WTC11 (cell line): ENCODE measurements around the gene SYNE3. TPM values are rescaled to one million over a fixed set of nuclear protein-coding genes. Genes with fewer than 3 reads are reported as not detected.

ENCODE experiments used
- ATAC-seq: fragments of 200-7000 bp; cut with Tn5 transposase; 2 replicates; pipeline ENCODE4 v1.10.0; 2021; ENCODE audit warnings: mild to moderate bottlenecking, moderate library complexity
- CTCF ChIA-PET: fragments of 300-600 bp; sonication (Branson Sonifier 250); formaldehyde crosslinking; loops from one replicate; lab custom pipeline; 2021; ENCODE audit warnings: antibody characterized with exemption; lab: Charles Lee
- POLR2A ChIA-PET: fragments of 350-600 bp; sonication (Branson Sonifier 250); formaldehyde crosslinking; loops from one replicate; lab custom pipeline; 2021; ENCODE audit warnings: antibody characterized with exemption; lab: Charles Lee
- DNase-seq: peaks from one replicate; pipeline ENCODE4 v3.0.0; 2021; ENCODE audit warnings: low spot score
- H3K27ac Mint-ChIP-seq: 2 replicates; pipeline ENCODE4 v1.8.0; 2021; ENCODE audit warnings: mixed read lengths
- H3K27me3 Mint-ChIP-seq: 2 replicates; pipeline ENCODE4 v1.8.0; 2021; ENCODE audit warnings: low read depth, mild to moderate bottlenecking, moderate library complexity, mixed read lengths
- H3K36me3 Mint-ChIP-seq: 2 replicates; pipeline ENCODE4 v1.8.0; 2021; ENCODE audit warnings: mixed read lengths
- H3K4me1 Mint-ChIP-seq: 2 replicates; pipeline ENCODE4 v1.8.0; 2022; ENCODE audit warnings: mixed read lengths
- H3K4me3 Mint-ChIP-seq: 2 replicates; pipeline ENCODE4 v1.8.0; 2021; ENCODE audit warnings: mild to moderate bottlenecking, moderate library complexity, mixed read lengths
- H3K9me3 Mint-ChIP-seq: 2 replicates; pipeline ENCODE4 v1.8.0; 2021; ENCODE audit warnings: mixed read lengths
- CREM ChIP-seq: sonication (generic); formaldehyde crosslinking; IDR thresholded peaks from 2 replicates; pipeline ENCODE4 v1.8.1; 2022; ENCODE audit warnings: mild to moderate bottlenecking, missing genetic modification reagents, moderate library complexity
- E2F5 ChIP-seq: sonication (generic); formaldehyde crosslinking; IDR thresholded peaks from 2 replicates; pipeline ENCODE4 v1.8.1; 2022; ENCODE audit warnings: mild to moderate bottlenecking, moderate library complexity, missing genetic modification reagents
- ETV6 ChIP-seq: sonication (generic); formaldehyde crosslinking; IDR thresholded peaks from 2 replicates; pipeline ENCODE4 v1.8.1; 2022; ENCODE audit warnings: mild to moderate bottlenecking, missing genetic modification reagents
- FOXK1 ChIP-seq: sonication (generic); formaldehyde crosslinking; IDR thresholded peaks from 2 replicates; pipeline ENCODE4 v1.8.0; 2022; ENCODE audit warnings: mild to moderate bottlenecking, moderate library complexity, missing genetic modification reagents
- HMGXB4 ChIP-seq: sonication (generic); formaldehyde crosslinking; IDR thresholded peaks from 2 replicates; pipeline ENCODE4 v1.8.1; 2023; ENCODE audit warnings: mild to moderate bottlenecking, moderate library complexity, missing genetic modification reagents
- MAX ChIP-seq: sonication (generic); formaldehyde crosslinking; IDR thresholded peaks from 2 replicates; pipeline ENCODE4 v1.8.0; 2022; ENCODE audit warnings: mild to moderate bottlenecking, missing genetic modification reagents
- NFATC4 ChIP-seq: fragments of 250-450 bp; sonication (Bioruptor Pico); IDR thresholded peaks from 2 replicates; pipeline ENCODE4 v1.9.0; 2021; ENCODE audit warnings: mild to moderate bottlenecking
- SMAD4 ChIP-seq: sonication (generic); formaldehyde crosslinking; IDR thresholded peaks from 2 replicates; pipeline ENCODE4 v1.8.0; 2022; ENCODE audit warnings: mild to moderate bottlenecking, missing genetic modification reagents
- SOX15 ChIP-seq: fragments of 250-450 bp; sonication (Bioruptor Pico); IDR thresholded peaks from 2 replicates; pipeline ENCODE4 v1.9.0; 2021; ENCODE audit warnings: mild to moderate bottlenecking
- TCF7 ChIP-seq: sonication (generic); formaldehyde crosslinking; IDR thresholded peaks from 2 replicates; pipeline ENCODE4 v1.8.0; 2022; ENCODE audit warnings: mild to moderate bottlenecking, low read depth, missing genetic modification reagents, moderate library complexity
- USF1 ChIP-seq: sonication (generic); formaldehyde crosslinking; IDR thresholded peaks from 2 replicates; pipeline ENCODE4 v1.8.0; 2022; ENCODE audit warnings: mild to moderate bottlenecking, missing genetic modification reagents
- ZNF219 ChIP-seq: sonication (generic); formaldehyde crosslinking; IDR thresholded peaks from 2 replicates; pipeline ENCODE4 v1.8.0; 2023; ENCODE audit warnings: missing genetic modification reagents, mild to moderate bottlenecking, borderline replicate concordance
- ZNF263 ChIP-seq: sonication (generic); formaldehyde crosslinking; IDR thresholded peaks from 2 replicates; pipeline ENCODE4 v1.8.1; 2022; ENCODE audit warnings: low read depth, mild to moderate bottlenecking, moderate library complexity, missing genetic modification reagents
- ZNF396 ChIP-seq: fragments of 250-450 bp; sonication (Bioruptor Pico); IDR thresholded peaks from 2 replicates; pipeline ENCODE4 v1.8.0; 2021; ENCODE audit warnings: mild to moderate bottlenecking, moderate library complexity, borderline replicate concordance
- ZNF416 ChIP-seq: fragments of 250-450 bp; sonication (Bioruptor Pico); IDR thresholded peaks from 2 replicates; pipeline ENCODE4 v1.9.0; 2021; ENCODE audit warnings: mild to moderate bottlenecking, inconsistent platforms
- ZNF423 ChIP-seq: fragments of 250-450 bp; sonication (Bioruptor Pico); IDR thresholded peaks from 2 replicates; pipeline ENCODE4 v2.1.2; 2022; ENCODE audit warnings: mild to moderate bottlenecking, moderate library complexity
- ZNF532 ChIP-seq: fragments of 250-450 bp; sonication (Bioruptor Pico); IDR thresholded peaks from 2 replicates; pipeline ENCODE4 v1.9.0; 2021; ENCODE audit warnings: mild to moderate bottlenecking, borderline replicate concordance
- total RNA-seq: library from RNA; stranded (reverse); gene quantifications from 3 replicates; pipeline ENCODE4 v1.2.3, GENCODE V29; 2021

The SYNE3 gene
- total RNA-seq, 1 experiment from 2014 or later, result 0.24 TPM

GRCh38 chr14:95547626-95548327 lies 31.3 kb upstream of the SYNE3 start (continued):
- TF ChIP-seq ZNF532 (no peak), USF1 (no peak), SMAD4 (CRISPR knock-in tag) (no peak), ZNF396 (CRISPR knock-in tag) (no peak), TCF7 (CRISPR knock-in tag) (no peak), E2F5 (CRISPR knock-in tag) (no peak)

GRCh38 chr14:95547272-95547625 lies 30.8 kb upstream of the SYNE3 start:
- Mint-ChIP-seq H3K36me3 (peaks cover 19% of the 10 kb centered on the region), H3K27ac (no peak overlapping the region), H3K27me3 (no peaks in the 10 kb centered on the region), H3K9me3 (peaks cover 11% of the 10 kb centered on the region), H3K4me1 (peaks cover 16% of the 10 kb centered on the region), H3K4me3 (no peak overlapping the region)
- CTCF ChIA-PET, result interaction anchor here (1.0 to 3.3 kb wide), 2 partner anchors 62 to 95 kb away, joined by 3 to 11 read pairs; no protein-coding TSS in a partner anchor
- POLR2A ChIA-PET, result no interaction called here
- DNase-seq, result no peak
- no peak for TF ChIP-seq HMGXB4 (CRISPR knock-in tag)
- no peak for TF ChIP-seq SOX15 (CRISPR knock-in tag)
- TF ChIP-seq ZNF219, result no peak
- TF ChIP-seq E2F5 (CRISPR knock-in tag), result no peak
- TF ChIP-seq CREM (CRISPR knock-in tag), result no peak
- no peak for TF ChIP-seq MAX (CRISPR knock-in tag)
- TF ChIP-seq ZNF263 (CRISPR knock-in tag), result no peak
- ATAC-seq, result no peak

- H3K27me3 Mint-ChIP-seq, result no peaks in the 10 kb centered on the region
- H3K36me3 Mint-ChIP-seq, result peaks cover 16% of the 10 kb centered on the region
- no peak overlapping the region for H3K27ac Mint-ChIP-seq
- ChIA-PET CTCF (no interaction called here), POLR2A (no interaction called here)
- TF ChIP-seq ZNF423, result no peak
- no peak for TF ChIP-seq FOXK1 (CRISPR knock-in tag)
- TF ChIP-seq ZNF416 (CRISPR knock-in tag), result no peak
- TF ChIP-seq NFATC4 (CRISPR knock-in tag), result no peak
- TF ChIP-seq ETV6 (CRISPR knock-in tag), result no peak
- H3K9me3 Mint-ChIP-seq, result peaks cover 6% of the 10 kb centered on the region
- DNase-seq (no peak), ATAC-seq (no peak)
- H3K4me3 Mint-ChIP-seq, result no peak overlapping the region
- H3K4me1 Mint-ChIP-seq, result peaks cover 13% of the 10 kb centered on the region
Measured at GRCh38 chr14:95545515-95546168, 29.2 kb upstream of the SYNE3 start.
